Skeletal muscle tissue (tissue), 4 donors: ENCODE measurements around the gene COL20A1. TPM values are rescaled to one million over a fixed set of nuclear protein-coding genes. Genes with fewer than 3 reads are reported as not detected.

ENCODE experiments used
- H3K27ac ChIP-seq: one replicate; pipeline ENCODE4 v1.7.0; 2013; ENCODE audit warnings: mild to moderate bottlenecking, low read depth, low read length, inconsistent platforms
- H3K27me3 ChIP-seq, 3 donors: one replicate each; pipeline ENCODE4 v1.7.0; 2013; ENCODE audit warnings: low read length in 3 of 3; ENCODE audit not compliant: control insufficient read depth in 3 of 3, insufficient read depth in 3 of 3
- H3K36me3 ChIP-seq, 3 donors: one replicate each; pipeline ENCODE4 v1.7.0; 2013; ENCODE audit warnings: low read length in 3 of 3; ENCODE audit not compliant: control insufficient read depth in 3 of 3, insufficient read depth in 3 of 3
- H3K4me1 ChIP-seq, 3 donors: one replicate each; pipeline ENCODE4 v1.7.0; 2013; ENCODE audit warnings: low read length in 3 of 3, mild to moderate bottlenecking in 3 of 3; ENCODE audit not compliant: control insufficient read depth in 3 of 3, insufficient read depth in 3 of 3
- H3K4me3 ChIP-seq, 3 donors: one replicate each; pipeline ENCODE4 v1.7.0; 2013; ENCODE audit warnings: low read length in 3 of 3
- H3K9ac ChIP-seq, 3 donors: one replicate each; pipeline ENCODE4 v1.7.0; 2013; ENCODE audit warnings: low read length in 3 of 3, mild to moderate bottlenecking in 3 of 3, moderate library complexity in 2 of 3, low read depth in 1 of 3
- H3K9me3 ChIP-seq, 3 donors: one replicate each; pipeline ENCODE4 v1.7.0; 2013; ENCODE audit warnings: low read length in 3 of 3; ENCODE audit not compliant: control insufficient read depth in 3 of 3
- total RNA-seq: library from RNA; depleted of rRNA; stranded (reverse); fragments of >200 nt; gene quantifications from one replicate; pipeline ENCODE4 v1.2.3, GENCODE V29; 2014
- donor health status: Osteomylitis.

The COL20A1 gene
- total RNA-seq, 1 donor from 2014 or later = 2.6 TPM

DNA sequence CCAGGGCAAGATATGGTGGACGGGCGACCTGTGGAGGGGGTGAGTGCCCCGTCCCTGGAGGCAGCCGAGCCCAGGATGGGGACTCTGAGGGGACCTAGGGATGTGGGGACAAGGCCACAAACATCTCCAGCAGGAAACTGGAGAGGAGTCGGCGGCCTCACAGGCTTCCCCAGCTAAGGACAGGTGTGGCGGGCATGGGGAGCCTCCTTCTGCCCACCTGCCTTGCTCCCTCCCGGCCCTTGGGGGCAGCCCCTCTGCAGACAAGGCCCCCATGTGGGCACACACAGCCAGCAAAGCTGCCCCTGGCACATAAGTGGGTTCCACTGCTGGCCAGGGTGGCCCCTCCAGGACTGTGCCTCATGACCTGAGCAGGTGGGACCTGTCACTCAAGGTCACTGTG lies 63.5 kb downstream of the COL20A1 start:
- Histone ChIP-seq H3K36me3 (no peaks in the 10 kb centered on the region), H3K9ac (no peak overlapping the region), H3K9me3 (no peaks in the 10 kb centered on the region), H3K4me3 (no peak overlapping the region), H3K27me3 (peaks cover 51 to 67% (median 55%) of the 10 kb centered on the region in 3 donors), H3K27ac (no peak overlapping the region), H3K4me1 (no peaks in the 10 kb centered on the region)

DNA sequence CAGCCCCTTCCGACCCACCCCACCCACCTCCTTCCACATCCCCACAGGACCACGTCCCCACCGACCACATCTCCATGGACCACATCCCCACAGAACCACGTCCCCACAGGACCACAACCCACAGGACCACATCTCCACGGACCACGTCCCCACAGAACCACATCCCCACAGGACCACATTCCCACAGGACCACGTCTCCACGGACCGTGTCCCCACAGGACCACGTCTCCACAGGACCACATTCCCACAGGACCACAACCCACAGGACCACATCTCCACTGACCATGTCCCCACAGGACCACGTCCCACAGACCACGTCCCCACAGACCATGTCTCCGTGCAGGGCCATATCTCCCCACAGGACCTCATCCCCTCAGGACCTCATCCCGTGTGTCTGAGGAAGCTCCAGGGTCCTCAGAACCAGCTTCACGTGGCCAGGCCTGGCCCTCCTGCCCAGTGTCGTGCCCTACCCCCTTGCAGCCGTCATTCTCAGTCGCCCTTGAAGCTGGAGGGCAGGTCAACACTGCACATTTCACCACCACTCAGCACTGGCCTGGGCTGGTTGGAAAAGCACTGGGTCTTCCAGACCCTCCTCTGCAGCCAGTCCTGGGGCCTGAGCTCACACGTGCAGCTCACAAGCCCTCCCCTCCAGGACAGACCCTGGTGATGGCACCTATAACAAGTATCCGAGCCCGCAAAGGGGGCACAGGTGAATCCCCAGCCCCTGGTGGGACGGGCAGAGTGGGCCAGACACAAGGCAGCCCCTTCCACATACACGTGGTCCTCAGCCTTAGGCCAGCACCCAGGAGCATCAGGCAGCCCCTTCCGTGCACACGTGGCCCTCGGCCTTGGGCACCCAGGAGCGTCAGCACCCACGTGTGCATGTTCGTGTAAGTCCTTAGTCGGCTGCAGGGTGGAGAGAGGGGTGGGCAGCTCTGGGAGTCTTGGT lies 64.2 kb downstream of the COL20A1 start:
- H3K9me3 ChIP-seq = no peaks in the 10 kb centered on the region
- no peak overlapping the region for H3K9ac ChIP-seq
- H3K4me3 ChIP-seq = no peak overlapping the region
- no peak overlapping the region for H3K27ac ChIP-seq
- H3K36me3 ChIP-seq = no peaks in the 10 kb centered on the region
- no peaks in the 10 kb centered on the region for H3K4me1 ChIP-seq
- H3K27me3 ChIP-seq = peaks cover 49 to 69% (median 53%) of the 10 kb centered on the region in 3 donors

- Histone ChIP-seq H3K27me3 (peaks cover 49 to 70% (median 59%) of the 10 kb centered on the region in 3 donors), H3K27ac (no peak overlapping the region), H3K9ac (no peak overlapping the region), H3K4me3 (no peak overlapping the region), H3K36me3 (no peaks in the 10 kb centered on the region), H3K4me1 (no peaks in the 10 kb centered on the region), H3K9me3 (no peaks in the 10 kb centered on the region)
Observed at GRCh38 chr20:63357921-63358905, 65.2 kb downstream of the COL20A1 start.

GRCh38 chr20:63359164-63359934 lies 66.4 kb downstream of the COL20A1 start:
- Histone ChIP-seq H3K27me3 (peaks cover 57 to 78% (median 59%) of the 10 kb centered on the region in 3 donors), H3K9me3 (no peaks in the 10 kb centered on the region), H3K27ac (no peak overlapping the region), H3K36me3 (no peaks in the 10 kb centered on the region), H3K4me3 (no peak overlapping the region), H3K9ac (no peak overlapping the region), H3K4me1 (no peaks in the 10 kb centered on the region)

GRCh38 chr20:63359937-63360849 lies 67.2 kb downstream of the COL20A1 start:
- H3K9ac ChIP-seq = no peak overlapping the region
- no peak overlapping the region for H3K27ac ChIP-seq
- no peaks in the 10 kb centered on the region for H3K36me3 ChIP-seq
- no peak overlapping the region for H3K4me3 ChIP-seq
- peaks cover 51 to 73% (median 55%) of the 10 kb centered on the region in 3 donors for H3K27me3 ChIP-seq
- no peaks in the 10 kb centered on the region for H3K9me3 ChIP-seq
- no peaks in the 10 kb centered on the region for H3K4me1 ChIP-seq

DNA sequence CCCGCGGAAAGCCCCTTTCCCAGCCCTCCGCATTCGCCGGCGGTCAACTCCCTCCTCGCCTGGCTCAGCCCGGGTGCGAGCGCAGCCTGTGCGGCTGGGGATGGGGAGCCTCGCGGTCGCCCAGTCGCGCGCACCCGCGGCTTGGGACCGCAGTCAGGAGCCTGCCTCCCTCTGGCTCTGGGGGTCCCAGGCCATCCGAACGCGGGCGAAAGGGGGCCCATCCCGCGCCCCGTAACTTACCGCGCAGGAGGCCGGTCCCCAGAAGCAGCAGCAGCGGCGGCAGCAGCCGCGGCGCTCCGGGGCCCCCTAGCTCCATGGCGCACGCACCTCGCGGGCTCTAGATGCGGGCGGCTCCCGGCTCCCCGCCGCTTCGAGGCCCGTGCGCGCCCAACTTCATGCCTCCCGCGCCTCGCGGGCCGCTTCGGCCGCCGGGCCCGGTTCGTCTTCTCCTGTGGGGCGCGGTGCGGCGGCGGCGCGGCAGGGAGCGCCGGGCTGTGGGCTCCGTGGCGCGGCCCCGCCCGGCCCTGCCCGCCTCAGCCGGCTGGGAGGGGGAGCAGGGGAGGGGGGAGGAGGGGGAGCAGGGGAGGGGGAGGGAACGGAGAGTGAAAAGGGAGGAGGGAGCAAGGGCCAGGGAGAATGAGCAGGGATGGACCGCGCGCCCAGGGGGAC lies 68.0 kb downstream of the COL20A1 start, which contains the start of gene CHRNA4:
Gene CHRNA4 (minus strand): TSS at position 500 of the 669 bp plus-strand sequence. CDS start 184 bp downstream, at position 316.
- H3K9ac ChIP-seq = no peak within 1 kb of the TSS

GRCh38 chr20:63361519-63362435 lies 68.8 kb downstream of the COL20A1 start:
- Histone ChIP-seq H3K4me3 (no peak overlapping the region), H3K9ac (no peak overlapping the region), H3K9me3 (no peaks in the 10 kb centered on the region), H3K36me3 (no peaks in the 10 kb centered on the region), H3K27me3 (peaks cover 46 to 66% (median 60%) of the 10 kb centered on the region in 3 donors), H3K27ac (no peak overlapping the region), H3K4me1 (no peaks in the 10 kb centered on the region)

More for the DNA sequence above, 68.0 kb downstream of the COL20A1 start, which contains the start of gene CHRNA4:
- Histone ChIP-seq H3K36me3 (no peaks in the 10 kb centered on the region), H3K9me3 (no peaks in the 10 kb centered on the region), H3K27me3 (peaks cover 46 to 70% (median 60%) of the 10 kb centered on the region in 3 donors), H3K27ac (no peak within 1 kb of the TSS), H3K4me3 (no peak within 1 kb of the TSS), H3K4me1 (no peaks in the 10 kb centered on the region)
